ENCODE results near the gene UBTD2. TPM values are rescaled to one million over a fixed set of nuclear protein-coding genes. Genes with fewer than 3 reads are reported as not detected.

UBTD2 gene
- polyA plus RNA-seq, 1 donor from 2014 or later, result 89.9 TPM

- Histone ChIP-seq H3K27me3 (ENCODE audit: insufficient read depth, low read depth, low read length) (no peaks in the 10 kb centered on the region), H3K9ac (ENCODE audit: low read length) (no peak overlapping the region), H3K9me2 (ENCODE audit: insufficient read depth, low read length) (no peaks in the 10 kb centered on the region), H3K36me3 (ENCODE audit: insufficient read depth, low read length) (no peaks in the 10 kb centered on the region), H4K20me1 (ENCODE audit: insufficient read depth) (no peaks in the 10 kb centered on the region), H2AFZ (ENCODE audit: low read depth, low read length) (no peak overlapping the region), H3K4me3 (ENCODE audit: low read length) (no peak overlapping the region), H3K4me2 (ENCODE audit: low read length) (no peak overlapping the region), H3F3A (ENCODE audit: insufficient read depth, low read length, poor library complexity, severe bottlenecking) (no peaks in the 10 kb centered on the region), H3K27ac (ENCODE audit: low read length) (no peak overlapping the region), H3K9me3 (ENCODE audit: low read length) (no peaks in the 10 kb centered on the region), H3K79me2 (replicated peaks; ENCODE audit: insufficient read depth, low read length) (no peaks in the 10 kb centered on the region)
- TF ChIP-seq POLR2AphosphoS5 (IDR thresholded peaks at IDR 0.05), result no peak
- no peak for TF ChIP-seq CTCF (IDR thresholded peaks at IDR 0.05; ENCODE audit: poor library complexity, severe bottlenecking)
- TF ChIP-seq RAD21 (conservative IDR thresholded peaks at IDR 0.05), result no peak
- no peak for TF ChIP-seq TAF1 (IDR thresholded peaks at IDR 0.05; ENCODE audit: low read depth)
- no peak for TF ChIP-seq SMC3 (conservative IDR thresholded peaks at IDR 0.05; ENCODE audit: poor library complexity)
- no peak for TF ChIP-seq REST (IDR thresholded peaks at IDR 0.05; ENCODE audit: borderline replicate concordance)
- TF ChIP-seq EZH2 (IDR thresholded peaks at IDR 0.05; ENCODE audit: borderline replicate concordance, insufficient read depth, low read length, poor library complexity, severe bottlenecking), result no peak
- TF ChIP-seq EP300 (conservative IDR thresholded peaks at IDR 0.05; ENCODE audit: poor library complexity, severe bottlenecking), result no peak
- no peak for TF ChIP-seq MXI1 (conservative IDR thresholded peaks at IDR 0.05; ENCODE audit: poor library complexity, severe bottlenecking)
Observed at GRCh38 chr5:172160506-172160905, 123.1 kb downstream of the UBTD2 start.

Small RNA genes lying within 50 kb of the gene (small RNA-seq; reads per million reads assigned to genes)
- 0 reads per million in 3 experiments for gene RF00191

Other genes with a start within 250 kb of the UBTD2 start
- 1.8 and 8.2 TPM in 2 replicates for gene STK10, start 95.5 kb downstream of the UBTD2 start, polyA plus RNA-seq
- not detected in 2 replicates for gene EFCAB9, start 89.6 kb downstream of the UBTD2 start, polyA plus RNA-seq
- 11.7 and 18.7 TPM in 2 replicates for gene SH3PXD2B, start 170.8 kb upstream of the UBTD2 start, polyA plus RNA-seq